Measurements from ENCODE around the gene NCKAP5. TPM values are rescaled to one million over a fixed set of nuclear protein-coding genes. Genes with fewer than 3 reads are reported as not detected.

The NCKAP5 gene
- total RNA-seq, 1 donor from 2014 or later, result 7.7 TPM

GRCh38 chr2:133588144-133588543, 19.9 kb upstream of the NCKAP5 start:
- TF ChIP-seq CTCF (conservative IDR thresholded peaks at IDR 0.05), result no peak
- H3K4me1 Mint-ChIP-seq (ENCODE audit: unreplicated experiment), result peaks cover 9% of the 10 kb centered on the region
- no peak for DNase-seq (ENCODE audit: extremely low spot score, unreplicated experiment)
- H3K36me3 Mint-ChIP-seq, result no peaks in the 10 kb centered on the region
- H3K27ac Mint-ChIP-seq, result no peak overlapping the region
- H3K4me3 Mint-ChIP-seq, result no peak overlapping the region
- no peaks in the 10 kb centered on the region for H3K9me3 Mint-ChIP-seq
- H3K27me3 Mint-ChIP-seq, result peaks cover 6% of the 10 kb centered on the region

- Mint-ChIP-seq H3K9me3 (no peaks in the 10 kb centered on the region), H3K27ac (no peak overlapping the region), H3K36me3 (no peaks in the 10 kb centered on the region), H3K4me1 (ENCODE audit: unreplicated experiment) (peaks cover 9% of the 10 kb centered on the region), H3K27me3 (peaks cover 6% of the 10 kb centered on the region), H3K4me3 (no peak overlapping the region)
- DNase-seq (ENCODE audit: extremely low spot score, unreplicated experiment), result no peak
- no peak for TF ChIP-seq CTCF (conservative IDR thresholded peaks at IDR 0.05)
These were observed 18.7 kb upstream of the NCKAP5 start for GRCh38 chr2:133586978-133587377.

GRCh38 chr2:133581010-133581760, 12.9 kb upstream of the NCKAP5 start:
- Mint-ChIP-seq H3K27me3 (no peaks in the 10 kb centered on the region), H3K4me1 (ENCODE audit: unreplicated experiment) (peaks cover 4% of the 10 kb centered on the region), H3K4me3 (no peak overlapping the region), H3K9me3 (no peaks in the 10 kb centered on the region), H3K36me3 (no peaks in the 10 kb centered on the region), H3K27ac (no peak overlapping the region)
- DNase-seq (ENCODE audit: extremely low spot score, unreplicated experiment), result no peak
- TF ChIP-seq CTCF (conservative IDR thresholded peaks at IDR 0.05), result no peak

GRCh38 chr2:133579274-133579673, 11.0 kb upstream of the NCKAP5 start:
- Mint-ChIP-seq H3K4me1 (ENCODE audit: unreplicated experiment) (peaks cover 4% of the 10 kb centered on the region), H3K27me3 (no peaks in the 10 kb centered on the region), H3K4me3 (no peak overlapping the region), H3K9me3 (no peaks in the 10 kb centered on the region), H3K36me3 (no peaks in the 10 kb centered on the region), H3K27ac (no peak overlapping the region)
- no peak for TF ChIP-seq CTCF (conservative IDR thresholded peaks at IDR 0.05)
- DNase-seq (ENCODE audit: extremely low spot score, unreplicated experiment), result no peak

GRCh38 chr2:133576714-133577113, 8.5 kb upstream of the NCKAP5 start:
- no peaks in the 10 kb centered on the region for H3K36me3 Mint-ChIP-seq
- H3K27ac Mint-ChIP-seq, result no peak overlapping the region
- no peak for TF ChIP-seq CTCF (conservative IDR thresholded peaks at IDR 0.05)
- DNase-seq (ENCODE audit: extremely low spot score, unreplicated experiment), result no peak
- H3K27me3 Mint-ChIP-seq, result no peaks in the 10 kb centered on the region
- H3K4me3 Mint-ChIP-seq, result no peak overlapping the region
- no peaks in the 10 kb centered on the region for H3K9me3 Mint-ChIP-seq
- peaks cover 10% of the 10 kb centered on the region for H3K4me1 Mint-ChIP-seq (ENCODE audit: unreplicated experiment)
